Activated T-cell treated with anti-CD3 and anti-CD28 coated beads for 4 hours (primary cell): ENCODE data around the gene EMD.
"Not testable (repeated sequence)": the region's sequence is repeated elsewhere in the genome, so short reads cannot be mapped to it uniquely, and the experiment has no call there.

Experiments used
- DNase-seq: peaks from one replicate; pipeline ENCODE4 v3.0.0-alpha.2; 2020

The EMD gene

GRCh38 chrX:154397888-154398667 is 19.0 kb downstream of the EMD start, which contains the start of gene RPL10:
Gene RPL10, plus strand, starts transcription at chrX:154398377. Its CDS starts 143 bp downstream, at chrX:154398520.
- peak; percentile 75 for DNase-seq

GRCh38 chrX:154398668-154399526 is 19.8 kb downstream of the EMD start:
- peak; percentile 71 for DNase-seq

GRCh38 chrX:154399527-154400368 is 20.7 kb downstream of the EMD start:
- no peak for DNase-seq

- not testable (repeated sequence) for DNase-seq
These were observed 21.3 kb downstream of the EMD start for GRCh38 chrX:154400369-154400817.

GRCh38 chrX:154401045-154401799 is 22.1 kb downstream of the EMD start:
- no peak for DNase-seq

GRCh38 chrX:154401918-154402621 is 23.0 kb downstream of the EMD start:
- no peak for DNase-seq

- DNase-seq = no peak
These were observed 23.6 kb downstream of the EMD start for GRCh38 chrX:154402622-154403127.

GRCh38 chrX:154403192-154403591 is 24.1 kb downstream of the EMD start:
- DNase-seq = no peak

GRCh38 chrX:154403858-154404257 is 24.8 kb downstream of the EMD start:
- DNase-seq = no peak

GRCh38 chrX:154404625-154405192 is 25.6 kb downstream of the EMD start:
- DNase-seq = no peak

- DNase-seq = no peak
These were observed 29.6 kb downstream of the EMD start for GRCh38 chrX:154408659-154409221.

GRCh38 chrX:154409222-154409871 is 30.3 kb downstream of the EMD start, which contains the start of gene DNASE1L1:
Gene DNASE1L1, minus strand, starts transcription at chrX:154409254. Its CDS starts 3,686 bp downstream, at chrX:154405568.
- DNase-seq = no peak

- DNase-seq = peak; percentile 42
These were observed 32.9 kb downstream of the EMD start for GRCh38 chrX:154411981-154412340.

GRCh38 chrX:154412468-154412867 is 33.4 kb downstream of the EMD start:
- DNase-seq = no peak

- DNase-seq = no peak
These were observed 34.0 kb downstream of the EMD start for GRCh38 chrX:154413142-154413541.

- DNase-seq = no peak
These were observed 38.1 kb downstream of the EMD start for GRCh38 chrX:154417157-154417556.

GRCh38 chrX:154419189-154419588 is 40.1 kb downstream of the EMD start:
- no peak for DNase-seq

GRCh38 chrX:154419688-154420401 is 40.8 kb downstream of the EMD start:
- no peak for DNase-seq

GRCh38 chrX:154420402-154420756 is 41.3 kb downstream of the EMD start:
- no peak for DNase-seq
